ENCODE results near the gene AUNIP.

The AUNIP gene

DNA sequence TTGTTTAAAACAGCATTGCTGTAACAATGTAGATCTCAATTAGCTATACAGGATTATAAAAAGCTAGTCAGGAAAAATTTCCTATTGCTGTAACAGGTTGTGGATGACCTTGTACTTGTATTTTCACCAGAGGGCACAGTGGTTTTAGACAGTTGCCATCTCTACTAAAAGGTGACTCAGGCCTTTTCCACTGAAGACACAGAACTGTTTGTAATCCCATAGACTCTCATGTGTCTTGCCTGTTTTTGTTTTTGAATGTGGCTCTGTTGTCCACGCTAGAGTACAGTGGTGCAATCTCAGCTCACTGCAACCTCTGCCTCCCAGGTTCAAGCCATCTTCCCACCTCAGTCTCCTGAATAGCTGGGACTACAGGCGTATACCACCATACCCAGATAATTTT is 33.7 kb downstream of the AUNIP start:
- DNase-seq: no peak

DNA sequence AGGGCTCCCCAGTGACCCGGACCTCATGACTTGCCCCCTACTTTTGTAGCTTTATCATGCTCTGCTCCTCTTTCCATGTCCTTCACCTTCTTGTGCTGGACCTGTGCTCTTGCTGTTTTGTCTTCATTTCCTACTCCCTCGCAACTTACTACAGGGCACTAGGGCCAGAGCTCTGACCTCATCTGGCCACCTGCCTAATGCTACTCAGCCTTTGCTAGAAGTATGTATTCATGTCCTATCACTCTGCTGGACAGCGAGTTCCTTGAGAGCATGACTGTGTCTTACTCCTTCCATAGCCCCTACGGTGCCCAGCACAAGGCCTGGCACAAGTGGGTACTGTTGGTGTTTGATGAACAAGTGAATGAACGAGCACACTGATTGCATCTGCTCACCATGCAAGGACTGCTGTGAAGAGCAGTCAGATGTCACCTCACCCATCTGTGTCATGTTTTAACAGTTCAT is 37.6 kb downstream of the AUNIP start:
- DNase-seq: no peak

DNA sequence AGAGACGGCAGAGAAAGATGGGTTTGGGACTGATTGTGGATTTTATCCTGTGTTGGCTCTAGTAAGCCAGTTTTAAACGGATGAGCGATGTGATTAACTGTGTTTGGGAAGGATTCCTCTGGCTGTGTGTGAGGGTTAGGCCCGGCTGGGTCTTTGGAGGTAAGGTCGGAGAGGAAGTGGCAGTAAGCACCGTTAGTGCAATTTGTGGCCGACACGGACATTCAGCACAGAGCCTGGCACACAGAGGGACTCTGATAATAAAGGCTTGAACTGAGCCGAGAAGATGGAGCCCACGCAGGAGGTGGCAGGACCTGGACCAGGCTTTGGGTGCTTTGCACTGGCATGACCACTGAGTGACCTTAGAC is 38.2 kb downstream of the AUNIP start:
- DNase-seq: no peak

DNA sequence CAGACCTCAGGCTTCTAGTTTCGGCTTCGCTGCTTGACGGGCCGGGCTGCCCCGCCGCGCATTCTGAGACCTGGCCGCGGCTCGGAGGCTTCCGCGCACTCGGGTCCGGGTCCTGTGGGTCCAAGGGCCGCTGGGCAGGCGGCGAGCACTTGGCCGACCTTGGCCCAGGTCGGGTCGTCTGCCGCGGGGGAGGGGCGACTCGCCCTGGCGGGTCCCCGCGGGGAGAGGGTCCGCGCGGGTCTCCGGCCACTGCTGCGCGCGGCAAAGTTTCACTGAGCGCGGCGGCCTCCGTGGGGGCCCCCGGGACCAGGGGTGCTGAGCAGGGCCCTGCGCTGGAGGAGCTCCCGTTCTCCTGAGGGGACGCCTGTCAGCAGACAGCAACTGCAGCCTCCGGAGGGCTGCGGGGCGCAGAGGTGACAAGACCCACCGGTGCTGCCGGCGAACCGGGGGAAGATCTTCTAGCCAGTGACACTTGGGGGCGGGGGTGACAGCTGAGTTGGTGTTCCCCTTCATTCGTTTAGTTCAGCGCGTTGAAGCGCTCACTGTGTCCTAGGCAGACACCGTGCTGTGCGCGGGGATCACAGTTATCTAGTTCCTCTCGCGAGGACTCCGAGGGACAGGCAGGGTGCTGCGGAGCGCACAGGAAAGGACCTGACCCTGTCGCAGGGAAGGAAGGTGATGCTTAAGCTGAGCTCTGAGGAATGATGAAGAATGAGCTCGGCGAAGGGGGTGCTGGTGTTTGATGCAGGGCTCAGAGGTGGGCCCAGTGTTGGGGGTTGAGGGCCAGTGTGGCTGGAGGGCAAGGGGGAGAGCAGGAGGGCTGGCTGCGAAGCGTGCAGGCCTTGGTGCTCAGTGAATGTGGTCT is 38.8 kb downstream of the AUNIP start:
- DNase-seq: no peak

DNA sequence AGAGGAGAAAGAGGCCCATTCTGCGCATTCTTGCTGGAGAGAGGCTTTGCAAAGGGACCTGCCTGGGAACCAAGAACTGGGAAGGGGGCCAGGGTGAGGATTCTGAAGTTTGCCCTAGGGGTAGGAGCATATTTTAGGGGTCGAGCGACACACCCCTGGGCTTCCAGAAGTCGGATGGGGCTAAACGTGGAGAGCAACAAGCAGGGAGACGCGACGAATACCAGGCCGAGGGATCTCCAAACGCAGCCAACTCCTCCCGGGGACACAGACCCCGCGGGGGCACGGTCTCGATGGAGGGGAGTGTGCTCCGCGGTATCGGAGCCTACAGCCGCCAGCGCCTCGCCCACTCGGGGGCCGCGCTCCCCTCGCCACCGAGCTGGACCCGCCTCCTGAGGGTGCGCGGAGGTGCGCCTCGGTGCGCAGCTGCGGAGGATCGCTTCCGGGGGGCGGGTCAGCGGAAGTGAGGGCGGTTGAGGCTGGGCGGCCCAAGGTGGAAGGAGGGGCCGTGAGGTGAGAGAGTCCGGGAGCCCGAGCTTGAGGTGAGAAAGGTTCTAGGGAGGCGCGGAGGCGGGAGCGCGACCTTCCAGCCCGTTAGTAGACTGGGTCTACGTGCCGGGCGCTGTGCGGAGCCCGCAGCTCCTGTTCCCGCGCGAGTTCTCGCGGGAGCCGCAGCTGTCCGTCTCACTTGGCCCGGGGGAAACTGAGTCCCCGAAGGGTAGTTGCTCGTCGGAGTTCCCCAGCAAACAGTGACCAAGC is 39.6 kb downstream of the AUNIP start, which contains the start of gene MTFR1L:
TSS of gene MTFR1L (plus strand) at position 464 of the 756 bp plus-strand sequence. CDS start 3,151 bp downstream, outside the sequence.
- no peak for DNase-seq

DNA sequence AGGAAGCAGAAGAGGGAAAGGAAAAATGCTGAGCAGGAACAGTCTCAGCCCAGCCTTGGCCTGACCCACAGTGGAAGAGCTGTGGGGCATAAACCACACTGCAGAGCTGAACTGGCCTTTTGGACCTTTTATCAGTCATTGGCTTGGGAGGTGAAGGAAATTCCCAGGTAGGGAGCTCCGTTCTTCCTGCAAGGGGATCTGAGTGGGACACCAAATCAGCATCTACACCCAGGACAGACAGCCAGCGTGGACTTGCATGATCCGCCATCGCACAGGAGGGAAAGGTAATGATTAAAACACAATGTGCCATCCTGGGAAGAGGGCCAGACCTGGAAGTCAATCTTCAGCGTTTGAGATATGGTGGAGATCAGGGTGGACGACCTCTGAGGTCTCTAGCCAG is 40.7 kb downstream of the AUNIP start:
- DNase-seq: no peak

DNA sequence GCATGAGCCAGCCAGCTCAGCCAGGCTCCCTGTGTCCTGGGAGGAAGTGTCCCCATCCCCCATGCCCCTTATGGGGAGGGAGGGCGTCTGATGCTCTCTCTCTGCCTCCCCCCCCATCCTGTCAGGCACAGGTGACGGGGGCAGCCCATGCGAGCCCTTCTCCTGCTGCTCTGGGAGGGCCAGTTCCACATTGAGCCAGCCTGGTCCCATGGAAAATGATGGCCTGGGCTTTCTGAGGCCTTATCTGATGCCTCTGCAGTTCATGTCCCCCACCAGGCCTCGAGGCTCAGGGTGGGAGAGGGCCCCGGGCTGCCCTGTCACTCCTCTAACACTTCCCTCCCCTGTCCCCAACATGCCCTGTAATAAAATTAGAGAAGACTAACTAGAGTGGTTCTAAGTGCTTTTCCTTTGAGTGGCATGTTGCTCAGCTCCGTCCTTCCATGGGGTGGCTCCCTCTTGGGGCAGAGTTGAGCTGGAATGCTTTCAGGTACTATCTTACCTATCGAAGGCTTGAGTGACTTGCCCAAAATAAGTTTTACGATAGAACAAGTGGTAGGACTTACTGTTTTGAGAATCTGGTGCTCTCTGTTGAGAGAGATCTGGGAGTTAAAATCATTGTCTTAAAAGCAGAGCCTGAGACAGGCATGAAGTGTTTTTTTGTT is 41.3 kb downstream of the AUNIP start:
- DNase-seq: no peak

DNA sequence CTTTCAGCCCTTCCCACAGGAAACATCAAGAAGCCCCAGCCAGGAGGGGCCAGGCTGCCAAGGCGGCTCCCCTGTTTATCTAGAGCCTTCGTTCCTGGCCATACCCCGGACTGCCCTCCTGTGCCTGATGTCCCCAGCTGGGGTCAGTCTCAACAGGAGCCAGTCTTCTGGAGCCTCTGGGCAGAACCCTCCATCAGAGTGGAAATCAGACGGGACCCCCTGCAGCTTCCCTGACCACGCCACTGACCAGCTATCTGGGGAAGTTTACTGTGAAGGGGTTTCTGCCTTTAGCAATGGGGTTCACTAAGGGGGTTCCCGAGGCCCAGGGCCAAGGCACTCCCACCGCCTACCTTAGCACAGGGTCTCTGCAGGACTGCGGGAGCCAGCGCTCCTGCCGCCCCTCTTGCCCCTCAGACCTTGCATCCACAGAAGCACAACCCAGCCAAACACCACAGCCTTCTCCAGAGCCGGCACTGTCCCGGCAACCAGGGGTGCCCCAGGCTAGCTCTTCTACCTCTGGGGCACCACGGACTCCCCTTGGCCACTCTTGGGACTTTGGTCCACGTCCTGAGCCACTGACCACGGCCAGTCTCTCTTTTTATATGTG is 43.0 kb downstream of the AUNIP start:
- DNase-seq: no peak

DNA sequence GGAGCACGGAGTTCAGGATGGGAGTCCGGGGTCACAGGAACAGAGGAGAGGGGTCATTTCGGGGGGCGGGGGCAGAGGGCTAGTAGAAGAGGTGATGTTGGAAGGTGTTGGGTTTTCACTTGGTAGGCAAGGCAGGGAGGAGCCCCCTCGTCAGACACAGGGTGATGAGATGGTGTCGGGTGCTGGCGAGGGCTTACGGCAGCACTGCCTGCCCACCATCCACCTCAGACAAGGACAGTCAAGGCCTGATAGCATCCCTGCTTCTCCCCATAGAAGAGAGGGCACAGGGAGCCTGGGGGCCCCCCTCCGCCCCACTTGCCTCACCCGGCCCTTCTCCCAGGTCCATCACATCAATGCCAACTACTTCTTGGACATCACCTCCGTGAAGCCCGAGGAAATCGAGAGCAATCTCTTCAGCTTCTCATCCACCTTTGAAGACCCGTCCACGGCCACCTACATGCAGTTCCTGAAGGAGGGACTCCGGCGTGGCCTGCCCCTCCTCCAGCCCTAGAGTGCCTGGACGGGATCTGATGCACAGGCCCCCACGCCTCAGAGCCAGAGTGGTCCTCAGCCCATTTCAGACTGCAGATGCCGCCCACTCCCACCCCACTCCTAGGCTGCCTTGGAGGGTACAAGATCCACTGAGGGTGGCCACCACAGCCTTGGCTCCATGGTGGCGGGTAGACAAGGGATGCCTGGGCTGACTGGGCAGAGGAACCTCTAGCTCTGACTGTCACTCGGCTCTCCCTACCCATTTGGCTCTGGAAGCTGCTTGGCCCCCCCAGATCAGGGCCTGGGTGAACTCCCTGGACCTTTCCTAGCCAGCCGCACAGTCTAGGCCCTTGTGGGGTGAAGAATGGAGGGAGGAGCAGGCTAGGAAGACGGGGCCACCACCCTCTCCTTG is 43.8 kb downstream of the AUNIP start:
- no peak for DNase-seq

DNA sequence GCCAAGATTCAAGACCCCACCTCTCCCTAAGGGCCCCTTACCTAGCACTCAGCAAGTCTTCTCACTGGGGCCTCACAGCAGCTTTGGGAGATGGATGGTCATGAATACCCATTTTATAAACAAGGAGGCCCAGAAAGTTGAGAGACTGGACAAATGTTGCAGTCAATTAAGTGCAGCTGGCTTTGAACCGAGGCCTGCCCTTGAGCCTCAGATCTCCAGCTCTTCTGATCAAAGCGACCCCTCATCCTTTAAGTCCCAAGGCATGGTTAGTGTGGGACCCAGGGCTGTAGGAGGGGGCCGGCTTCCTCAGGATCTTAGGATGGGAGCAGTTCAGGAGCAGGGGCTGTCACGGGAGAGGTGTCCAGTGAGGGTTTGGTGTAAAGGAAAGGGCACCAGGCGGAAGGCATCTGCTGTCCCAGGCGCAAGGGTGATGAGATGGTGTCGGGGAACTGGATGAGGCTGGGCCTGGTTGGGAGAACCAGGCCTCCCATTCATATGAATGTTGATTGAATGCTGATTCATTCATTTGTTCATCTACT is 44.6 kb downstream of the AUNIP start:
- DNase-seq: no peak

DNA sequence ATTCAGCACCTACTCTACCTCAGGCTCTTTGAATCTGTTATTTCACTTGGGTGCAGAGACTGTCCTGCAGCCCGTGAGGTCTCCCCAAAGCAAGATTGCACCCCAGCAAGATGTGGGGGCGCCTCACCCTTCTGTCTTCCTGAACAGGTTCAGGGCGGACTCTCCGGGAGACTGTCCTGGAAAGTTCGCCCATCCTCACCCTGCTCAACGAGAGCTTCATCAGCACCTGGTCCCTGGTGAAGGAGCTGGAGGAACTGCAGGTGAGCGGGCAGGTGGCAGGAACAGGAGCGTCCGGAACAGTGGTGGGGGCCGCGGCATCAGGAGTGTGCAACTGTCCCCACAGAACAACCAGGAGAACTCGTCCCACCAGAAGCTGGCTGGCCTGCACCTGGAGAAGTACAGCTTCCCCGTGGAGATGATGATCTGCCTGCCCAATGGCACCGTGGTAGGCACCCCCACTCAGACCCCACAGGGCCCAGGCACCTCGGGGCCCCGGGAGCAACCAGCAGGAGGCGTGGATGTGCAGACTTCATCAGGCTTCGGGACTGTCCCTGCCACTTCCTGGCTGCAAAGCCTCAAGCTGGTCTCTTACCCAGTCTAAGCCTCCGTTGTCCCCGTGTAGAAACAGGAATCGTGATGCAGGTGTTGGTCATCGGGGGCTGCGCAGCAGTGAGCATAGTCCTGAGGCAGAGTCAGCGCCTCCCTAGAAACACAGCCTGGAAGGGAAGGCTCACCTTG is 45.4 kb downstream of the AUNIP start:
- no peak for DNase-seq

DNA sequence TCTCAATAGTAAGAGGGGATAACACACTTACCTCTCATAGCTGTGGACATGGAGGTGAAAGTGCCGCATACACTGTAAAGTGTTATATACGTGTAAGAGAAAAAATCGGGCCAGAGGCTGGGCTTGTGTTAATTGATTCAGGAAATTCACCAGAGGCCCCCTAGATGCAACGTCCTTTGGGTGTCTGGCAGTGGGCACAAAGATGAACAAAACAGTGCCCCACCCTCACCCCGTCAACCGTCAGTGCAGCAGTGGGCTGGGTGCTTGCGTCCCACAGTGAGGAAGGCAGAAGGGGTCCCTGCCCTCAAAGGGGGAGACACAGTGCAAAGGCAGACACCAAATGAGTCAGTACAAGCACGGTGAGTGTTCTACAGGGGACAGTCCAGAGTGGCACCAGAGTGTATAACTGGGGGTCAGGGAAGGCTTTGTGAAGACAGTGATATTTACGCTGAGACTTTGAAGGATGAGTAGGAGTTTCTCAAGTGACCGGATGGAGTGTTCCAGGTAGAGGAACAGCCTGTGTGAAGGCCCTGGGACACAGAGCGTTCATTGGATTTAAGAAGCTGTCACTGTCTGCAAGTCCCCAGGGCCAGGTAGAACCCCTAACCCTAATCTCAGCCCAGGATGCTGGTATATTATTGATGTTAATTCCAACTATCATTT is 46.1 kb downstream of the AUNIP start:
- no peak for DNase-seq

DNA sequence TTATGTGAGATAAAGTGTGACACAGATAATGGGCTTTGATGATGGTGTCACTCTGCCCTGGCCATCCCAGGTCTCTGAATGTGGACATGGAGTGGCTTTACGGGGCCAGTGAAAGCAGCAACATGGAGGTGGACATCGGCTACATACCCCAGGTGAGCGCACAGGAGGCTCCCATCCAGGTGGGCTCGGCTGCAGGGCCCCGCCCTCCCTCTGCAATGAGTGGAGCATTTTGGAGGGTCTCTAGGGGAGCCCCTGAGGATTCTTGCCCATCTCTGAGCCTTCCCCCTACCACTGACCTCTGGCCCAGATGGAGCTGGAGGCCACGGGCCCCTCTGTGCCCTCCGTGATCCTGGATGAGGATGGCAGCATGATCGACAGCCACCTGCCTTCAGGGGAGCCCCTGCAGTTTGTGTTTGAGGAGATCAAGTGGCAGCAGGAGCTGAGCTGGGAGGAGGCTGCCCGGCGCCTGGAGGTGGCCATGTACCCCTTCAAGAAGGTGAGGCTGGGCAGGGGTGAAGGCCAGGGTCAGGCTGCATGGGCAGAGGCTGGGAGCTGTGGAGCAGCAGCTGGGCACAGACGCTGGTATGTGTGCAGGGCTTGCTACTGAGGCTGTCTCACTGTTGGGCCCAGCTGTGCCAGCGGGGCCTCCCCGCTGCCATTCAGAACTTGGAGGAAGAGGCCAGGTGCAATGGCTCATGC is 47.7 kb downstream of the AUNIP start:
- DNase-seq: no peak

DNA sequence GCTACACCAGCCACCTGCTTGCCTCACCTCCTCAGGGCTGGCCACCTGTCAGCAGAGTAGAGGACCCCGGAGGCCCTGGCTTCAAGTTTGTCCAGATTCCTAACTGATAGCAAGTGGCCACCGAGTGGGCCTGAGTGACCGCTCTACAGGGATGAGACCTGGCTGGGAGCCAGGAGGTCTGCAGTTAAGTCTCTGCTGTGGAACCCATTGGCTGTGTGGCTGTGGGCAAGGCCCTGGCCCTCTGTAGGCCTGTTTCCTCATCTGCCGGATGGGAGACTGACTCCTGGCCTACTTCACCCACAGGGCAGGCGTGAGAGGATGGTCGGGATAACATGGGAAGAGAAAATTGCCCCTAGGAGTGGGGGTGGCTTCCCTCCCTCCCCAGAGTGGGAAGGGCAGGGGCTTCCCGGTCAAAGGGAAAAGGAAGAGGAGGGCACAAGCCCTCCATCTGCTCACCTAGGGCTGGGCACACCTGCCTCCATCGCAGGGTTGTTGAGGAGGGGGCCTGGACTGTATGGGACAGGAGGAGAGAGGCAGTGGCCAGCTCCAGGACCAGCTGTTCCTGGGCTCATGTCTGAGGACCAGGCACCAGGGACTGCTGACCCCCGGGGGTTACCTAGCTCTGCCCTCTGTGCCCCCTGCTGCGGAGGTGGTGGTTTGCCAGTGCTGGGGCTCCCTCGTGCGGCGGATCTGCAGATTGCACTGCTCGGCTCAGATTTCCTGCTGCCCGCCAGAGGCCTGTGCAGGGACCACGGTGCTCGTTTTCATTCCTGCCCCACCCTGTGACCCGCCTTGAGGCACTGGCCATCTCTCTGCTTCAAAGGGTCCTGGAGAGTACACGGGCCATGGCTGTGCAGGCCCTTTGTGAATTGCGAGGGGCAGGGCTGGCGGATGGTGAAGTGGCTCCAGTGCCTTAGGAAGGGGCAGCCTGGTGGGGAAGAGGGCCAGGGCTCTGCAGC is 48.6 kb downstream of the AUNIP start:
- DNase-seq: no peak

DNA sequence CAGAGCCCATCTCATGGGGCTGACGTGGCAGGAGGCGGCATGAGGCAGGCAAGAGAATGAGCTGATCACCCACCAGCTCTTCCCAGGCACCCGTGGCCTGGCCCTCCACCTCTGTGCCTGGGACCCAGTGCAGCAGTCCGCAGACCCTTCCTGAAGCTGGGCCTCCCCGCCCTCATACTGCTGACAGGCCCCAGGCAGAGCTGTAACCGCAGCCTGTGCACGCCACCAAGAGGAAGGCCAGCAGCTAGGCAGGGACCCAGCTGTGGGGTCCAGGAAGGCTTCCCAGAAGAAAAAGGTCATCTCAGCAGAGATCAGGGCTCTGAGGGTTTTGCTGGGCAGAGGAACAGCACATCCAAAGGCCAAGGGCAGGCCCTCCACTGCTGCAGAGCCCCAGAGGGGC is 49.3 kb downstream of the AUNIP start:
- no peak for DNase-seq

DNA sequence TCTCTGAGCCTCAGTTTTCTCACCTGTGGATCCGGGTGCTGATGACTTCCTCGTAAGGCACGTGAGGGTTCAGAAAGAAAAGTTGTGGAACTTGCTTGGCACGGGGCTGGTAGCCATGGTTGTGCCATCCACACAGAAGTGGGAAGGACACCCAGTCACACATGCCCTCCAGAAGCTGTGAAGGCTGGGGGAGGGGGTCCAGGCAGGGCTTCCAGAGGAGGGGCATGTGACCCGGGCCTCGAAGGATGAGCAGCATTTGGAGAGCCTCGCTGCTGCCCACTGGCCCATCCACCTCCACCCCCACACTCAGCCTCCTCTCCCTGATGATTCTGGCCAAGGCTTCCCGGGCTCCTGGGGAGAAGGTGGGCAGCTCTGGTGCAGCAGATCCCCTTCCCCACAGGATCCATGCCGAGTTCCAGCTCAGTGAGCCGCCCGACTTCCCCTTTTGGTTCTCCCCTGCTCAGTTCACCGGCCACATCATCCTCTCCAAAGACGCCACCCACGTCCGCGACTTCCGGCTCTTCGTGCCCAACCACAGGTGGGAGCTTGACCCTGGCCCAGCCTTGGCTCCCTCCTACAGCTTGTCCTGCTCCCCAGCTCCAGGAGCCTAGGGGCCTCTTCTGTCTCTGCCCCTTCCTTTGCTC is 49.9 kb downstream of the AUNIP start:
- no peak for DNase-seq

DNA sequence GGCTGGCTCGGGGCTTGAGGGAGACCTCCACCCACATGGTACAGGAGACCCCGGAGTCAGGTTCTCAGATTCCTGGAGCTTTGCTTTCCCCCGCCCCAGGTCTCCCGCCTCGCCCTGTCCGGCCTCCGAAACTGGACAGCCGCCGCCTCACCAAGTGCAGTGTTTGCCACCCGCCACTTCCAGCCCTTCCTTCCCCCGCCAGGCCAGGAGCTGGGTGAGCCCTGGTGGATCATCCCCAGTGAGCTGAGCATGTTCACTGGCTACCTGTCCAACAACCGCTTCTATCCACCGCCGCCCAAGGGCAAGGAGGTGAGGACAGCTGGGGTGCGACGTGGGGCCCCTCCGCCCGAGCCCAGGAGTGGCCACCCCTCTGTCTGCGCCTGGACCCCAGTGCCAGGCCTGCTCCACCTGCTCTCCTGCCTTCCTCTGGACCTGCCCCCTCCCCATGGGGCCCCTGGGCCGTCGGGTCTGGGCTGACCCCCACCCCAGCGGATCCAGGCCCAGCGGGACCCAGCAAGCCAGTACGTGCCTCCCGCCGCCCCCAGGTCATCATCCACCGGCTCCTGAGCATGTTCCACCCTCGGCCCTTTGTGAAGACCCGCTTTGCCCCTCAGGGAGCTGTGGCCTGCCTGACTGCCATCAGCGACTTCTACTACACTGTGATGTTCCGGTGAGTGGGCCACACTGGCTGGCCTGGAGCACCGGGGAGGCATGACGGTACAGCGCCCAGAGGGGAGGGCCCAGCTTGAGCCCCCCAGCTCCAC is 50.6 kb downstream of the AUNIP start:
- DNase-seq: no peak

All from cortex of kidney (tissue), 1 donor.